ENCODE measurements around the gene DBNDD2. TPM values are rescaled to one million over a fixed set of nuclear protein-coding genes. Genes with fewer than 3 reads are reported as not detected.

The DBNDD2 gene
- total RNA-seq, 2 experiments from 2014 or later = 13.8 to 15.5 TPM

DNA sequence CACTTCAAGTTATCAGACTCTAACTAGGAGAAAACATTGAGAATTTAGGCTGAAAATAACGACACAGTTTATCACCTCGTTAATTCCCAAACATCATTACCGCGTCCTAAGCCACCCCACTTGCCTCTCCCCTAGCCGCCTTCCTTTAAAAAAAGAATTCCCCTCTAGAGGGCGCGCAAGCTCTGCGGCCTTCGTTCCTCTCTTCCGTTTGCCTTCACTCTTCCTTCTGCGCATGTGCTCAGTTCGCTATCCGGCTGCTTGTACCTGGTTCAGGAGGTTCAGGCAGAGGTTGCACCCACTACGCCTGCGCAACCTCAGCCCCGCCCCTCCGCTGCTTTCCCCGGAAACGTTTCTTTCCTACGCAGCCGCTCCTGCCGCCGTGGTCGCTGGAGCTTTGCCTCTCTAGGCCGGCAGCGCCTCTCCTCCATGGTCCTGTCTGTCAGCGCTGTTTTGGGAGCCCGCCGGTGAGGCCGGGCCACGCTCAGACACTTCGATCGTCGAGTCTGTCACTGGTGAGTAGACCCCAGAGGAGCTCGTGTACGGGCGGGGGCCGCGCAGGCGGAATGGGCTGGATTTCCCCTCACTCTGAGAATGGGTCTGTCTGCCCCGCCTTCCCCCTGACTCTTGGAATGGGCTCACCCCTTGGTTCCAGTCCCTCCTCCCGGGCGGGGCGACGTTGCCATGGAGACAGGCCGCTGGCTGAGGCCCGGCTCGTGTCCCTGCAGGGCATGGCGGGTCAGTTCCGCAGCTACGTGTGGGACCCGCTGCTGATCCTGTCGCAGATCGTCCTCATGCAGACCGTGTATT lies 45.1 kb upstream of the DBNDD2 start, which contains the start of gene SYS1:
Gene SYS1, plus strand, starts transcription at position 353 of the 807 bp plus-strand sequence. Its CDS starts 376 bp downstream, at position 729.
- Mint-ChIP-seq H3K9me3 (no peaks in the 10 kb centered on the region), H3K27me3 (no peaks in the 10 kb centered on the region), H3K4me3 (peak within 1 kb of the TSS; percentile 100), H3K4me1 (ENCODE audit: low read depth) (peaks cover 48% of the 10 kb centered on the region), H3K27ac (peak within 1 kb of the TSS; percentile 98), H3K36me3 (ENCODE audit: low read depth) (peaks cover 20% of the 10 kb centered on the region)
- TF ChIP-seq, protein P1, sequence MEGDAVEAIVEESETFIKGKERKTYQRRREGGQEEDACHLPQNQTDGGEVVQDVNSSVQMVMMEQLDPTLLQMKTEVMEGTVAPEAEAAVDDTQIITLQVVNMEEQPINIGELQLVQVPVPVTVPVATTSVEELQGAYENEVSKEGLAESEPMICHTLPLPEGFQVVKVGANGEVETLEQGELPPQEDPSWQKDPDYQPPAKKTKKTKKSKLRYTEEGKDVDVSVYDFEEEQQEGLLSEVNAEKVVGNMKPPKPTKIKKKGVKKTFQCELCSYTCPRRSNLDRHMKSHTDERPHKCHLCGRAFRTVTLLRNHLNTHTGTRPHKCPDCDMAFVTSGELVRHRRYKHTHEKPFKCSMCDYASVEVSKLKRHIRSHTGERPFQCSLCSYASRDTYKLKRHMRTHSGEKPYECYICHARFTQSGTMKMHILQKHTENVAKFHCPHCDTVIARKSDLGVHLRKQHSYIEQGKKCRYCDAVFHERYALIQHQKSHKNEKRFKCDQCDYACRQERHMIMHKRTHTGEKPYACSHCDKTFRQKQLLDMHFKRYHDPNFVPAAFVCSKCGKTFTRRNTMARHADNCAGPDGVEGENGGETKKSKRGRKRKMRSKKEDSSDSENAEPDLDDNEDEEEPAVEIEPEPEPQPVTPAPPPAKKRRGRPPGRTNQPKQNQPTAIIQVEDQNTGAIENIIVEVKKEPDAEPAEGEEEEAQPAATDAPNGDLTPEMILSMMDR (IDR thresholded peaks at IDR 0.05) = peak; percentile 89
- intact Hi-C loops (cut with micrococcal nuclease) = loop anchor here (2.0 to 5.0 kb wide), 2 partner anchors 54 to 74 kb away; partner anchors contain the start of gene PIGT
- ATAC-seq (peak; percentile 90), DNase-seq (peak; percentile 98)
- POLR2A ChIA-PET = interaction anchor here (0.6 to 4.2 kb wide), 17 partner anchors 10 to 574 kb away, joined by 3 to 35 read pairs (median 4); partner anchors contain the start of genes PIGT and SDC4
- CTCF ChIA-PET = interaction anchor here (0.7 to 24.4 kb wide), 31 partner anchors 9 to 1146 kb away, joined by 3 to 549 read pairs (median 6); partner anchors contain the start of genes DBNDD2, PIGT, SDC4 and WFDC10A

DNA sequence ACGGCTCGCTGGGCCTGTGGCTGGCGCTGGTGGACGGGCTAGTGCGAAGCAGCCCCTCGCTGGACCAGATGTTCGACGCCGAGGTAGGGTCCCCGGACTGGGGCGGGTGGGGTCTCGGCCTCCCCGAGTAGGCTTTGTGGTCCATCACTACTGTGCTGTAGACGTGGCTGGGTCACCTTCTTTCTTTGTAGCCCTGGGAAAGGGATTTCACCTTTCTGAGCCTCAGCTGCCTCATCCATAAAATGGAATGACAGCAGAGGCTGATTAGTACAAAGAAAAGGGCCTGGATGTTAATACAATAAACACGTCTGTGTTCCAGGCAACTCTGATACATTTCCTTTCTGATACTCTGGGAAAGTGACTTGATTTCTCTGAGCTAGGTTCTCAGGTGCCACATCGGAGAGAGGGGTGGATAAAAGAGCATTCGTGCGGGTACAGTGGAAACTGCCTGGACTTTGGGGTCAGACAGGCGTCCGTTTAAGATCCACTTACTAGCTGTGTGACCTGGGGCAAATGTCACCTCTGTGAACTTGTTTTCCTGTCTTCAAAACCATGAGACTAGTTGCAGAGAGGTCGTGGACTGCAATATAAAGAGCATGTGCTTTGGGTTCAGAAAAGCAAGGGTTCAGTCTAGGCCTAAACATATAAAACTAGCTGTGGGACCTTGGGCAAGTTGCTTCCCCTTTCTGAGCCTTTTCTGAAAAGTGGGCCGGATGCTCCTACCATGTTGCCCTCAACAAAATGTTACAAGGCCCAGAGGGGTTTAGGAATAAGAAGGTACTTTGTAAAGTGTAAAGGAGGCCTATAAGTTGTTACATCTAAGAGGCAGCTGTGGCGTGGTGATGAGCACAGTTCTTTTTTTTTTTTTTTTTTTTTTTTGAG lies 44.2 kb upstream of the DBNDD2 start:
- peak overlapping the region; percentile 100 for H3K4me3 Mint-ChIP-seq
- H3K36me3 Mint-ChIP-seq (ENCODE audit: low read depth) = peaks cover 25% of the 10 kb centered on the region

DNA sequence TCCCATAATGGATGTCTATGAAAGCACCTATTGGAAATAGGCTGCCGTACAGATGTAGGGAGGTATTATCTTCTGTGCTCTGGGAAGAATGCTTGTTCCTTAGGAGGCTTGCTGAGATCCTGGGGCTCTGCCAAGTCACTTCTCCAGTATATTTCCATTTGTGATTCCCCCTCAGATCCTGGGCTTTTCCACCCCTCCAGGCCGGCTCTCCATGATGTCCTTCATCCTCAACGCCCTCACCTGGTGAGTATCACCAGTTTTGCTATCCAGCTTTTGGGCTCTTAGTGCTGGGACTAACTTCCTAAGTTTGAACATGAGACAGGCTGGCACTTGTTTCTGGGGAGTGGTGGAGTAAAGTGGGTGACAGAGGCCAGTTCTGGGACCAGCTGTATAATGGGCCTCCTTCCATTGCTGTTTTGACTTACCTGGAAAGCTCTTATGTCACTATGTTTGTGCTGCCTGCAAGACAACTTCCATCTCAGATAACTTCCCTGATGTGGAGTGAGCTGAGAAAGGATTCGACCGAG lies 42.6 kb upstream of the DBNDD2 start:
- no peaks in the 10 kb centered on the region for H3K27me3 Mint-ChIP-seq
- intact Hi-C loops (cut with micrococcal nuclease) = no loop called here
- TF ChIP-seq, protein P1 (IDR thresholded peaks at IDR 0.05) = no peak
- DNase-seq (no peak), ATAC-seq (no peak)
- no peaks in the 10 kb centered on the region for H3K9me3 Mint-ChIP-seq
- ChIA-PET CTCF (interaction anchor here (1.0 to 24.4 kb wide), 8 partner anchors 8 to 406 kb away, joined by 3 to 549 read pairs (median 4); no protein-coding TSS in a partner anchor), POLR2A (interaction anchor here (3.6 to 4.2 kb wide), 2 partner anchors 7 to 18 kb away, joined by 21 to 35 read pairs; partner anchors contain the start of gene SDC4)
- H3K4me3 Mint-ChIP-seq = no peak overlapping the region
- peak overlapping the region; percentile 43 for H3K27ac Mint-ChIP-seq
- peaks cover 49% of the 10 kb centered on the region for H3K4me1 Mint-ChIP-seq (ENCODE audit: low read depth)
- H3K36me3 Mint-ChIP-seq (ENCODE audit: low read depth) = peaks cover 25% of the 10 kb centered on the region

More for the DNA sequence above, 44.2 kb upstream of the DBNDD2 start:
- no peak for ATAC-seq
- peak overlapping the region; percentile 98 for H3K27ac Mint-ChIP-seq
- no peak for DNase-seq
- TF ChIP-seq, protein P1 (IDR thresholded peaks at IDR 0.05) = no peak
- peaks cover 48% of the 10 kb centered on the region for H3K4me1 Mint-ChIP-seq (ENCODE audit: low read depth)
- H3K9me3 Mint-ChIP-seq = no peaks in the 10 kb centered on the region
- POLR2A ChIA-PET = interaction anchor here (0.6 to 4.2 kb wide), 9 partner anchors 9 to 575 kb away, joined by 3 to 35 read pairs (median 4); partner anchors contain the start of genes PIGT and SDC4
- intact Hi-C loops (cut with micrococcal nuclease) = loop anchor here (2.0 to 5.0 kb wide), 2 partner anchors 53 to 73 kb away; partner anchors contain the start of gene PIGT
- no peaks in the 10 kb centered on the region for H3K27me3 Mint-ChIP-seq
- CTCF ChIA-PET = interaction anchor here (0.7 to 24.4 kb wide), 24 partner anchors 10 to 1147 kb away, joined by 3 to 549 read pairs (median 7); partner anchors contain the start of genes DBNDD2, PIGT, SDC4 and WFDC10A

DNA sequence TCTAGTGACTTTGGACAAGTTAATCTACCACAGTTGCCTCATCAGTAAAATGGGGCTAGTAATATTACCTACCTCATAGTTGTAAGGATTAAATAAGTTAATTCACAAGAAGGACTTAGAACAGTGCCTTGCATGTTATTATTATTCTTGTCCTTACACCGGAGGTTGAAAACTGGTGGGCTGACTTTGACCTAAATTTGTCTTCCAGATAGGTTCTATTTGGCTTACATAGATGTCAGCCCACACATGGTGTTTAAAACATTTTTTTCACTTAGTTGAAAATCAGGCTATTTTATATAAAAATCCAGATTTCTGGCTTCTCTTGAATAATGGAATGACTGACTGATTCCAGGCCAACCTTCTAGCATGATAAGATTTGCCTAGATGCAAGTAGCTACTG lies 41.9 kb upstream of the DBNDD2 start:
- DNase-seq (no peak), ATAC-seq (no peak)
- TF ChIP-seq, protein P1 (IDR thresholded peaks at IDR 0.05) = no peak
- H3K27me3 Mint-ChIP-seq = no peaks in the 10 kb centered on the region
- H3K4me3 Mint-ChIP-seq = no peak overlapping the region
- ChIA-PET CTCF (interaction anchor here (0.9 to 24.4 kb wide), 8 partner anchors 7 to 87 kb away, joined by 3 to 549 read pairs (median 4); no protein-coding TSS in a partner anchor), POLR2A (no interaction called here)
- H3K27ac Mint-ChIP-seq = no peak overlapping the region
- no peaks in the 10 kb centered on the region for H3K9me3 Mint-ChIP-seq
- peaks cover 25% of the 10 kb centered on the region for H3K36me3 Mint-ChIP-seq (ENCODE audit: low read depth)
- peaks cover 49% of the 10 kb centered on the region for H3K4me1 Mint-ChIP-seq (ENCODE audit: low read depth)
- intact Hi-C loops (cut with micrococcal nuclease) = no loop called here

All from activated CD8-positive, alpha-beta T cell treated with anti-CD3 and anti-CD28 coated beads for 36 hours (primary cell).